Heart left ventricle (tissue), 13 donors: ENCODE measurements around the gene KCTD5.
"Not testable (repeated sequence)": the region's sequence is repeated elsewhere in the genome, so short reads cannot be mapped to it uniquely, and the experiment has no call there.

ENCODE experiments used
- POLR2A ChIP-seq, 2 donors: fragments of 450-650 bp; IDR thresholded peaks; one replicate each; pipeline ENCODE4 v1.6.1; 2017; ENCODE audit warnings: antibody characterized with exemption in 2 of 2, mild to moderate bottlenecking in 2 of 2, moderate library complexity in 2 of 2
- TF ChIP-seq, protein P1 (sequence below), 12 donors: fragments of 200-600 bp; sonication (generic) in 4 of 12; IDR thresholded peaks; one replicate each; pipeline versions ENCODE4 v1.5.0 to v1.8.0; 2018 to 2022; ENCODE audit warnings: antibody characterized with exemption in 12 of 12, mild to moderate bottlenecking in 5 of 12
- donor health status: ischemic (EF 13 %, LVEDD 7.1; RV severe dilation, severe dysfunction).
- donor health status: DM: no; HTN: yes; CAD: no.
- donor health status: DM: no; HTN: no; CAD: no.
- donor health status: ischemic (EF 25% LVEDD 6.9; RV normal size, moderate dysfunction).
- donor health status: ischemic (EF 25% LVEDD 5.7; RV mildly dilated, moderate dysfunction).
- donor health status: ischemic (EF 35%, LVEDD 5.7; RV mildly dilated, moderate dysfunction).
- donor health status: nonischemic (EF 11% LVEDD 7.7; RV severe dilation, severe dysfunction).
- donor health status: DM: yes; HTN: yes; CAD: no.
- donor health status: PGD.
- donor health status: ischemic (EF 29% LVEDD 5.4; RV normal size, mild dysfunction).
- donor health status: nonischemic (EF 23%, LVEDD 6.1; RV moderate dilation, normal function).

GRCh38 chr16:2639722-2640072 is 42.6 kb upstream of the KCTD5 start:
- TF ChIP-seq, protein P1, sequence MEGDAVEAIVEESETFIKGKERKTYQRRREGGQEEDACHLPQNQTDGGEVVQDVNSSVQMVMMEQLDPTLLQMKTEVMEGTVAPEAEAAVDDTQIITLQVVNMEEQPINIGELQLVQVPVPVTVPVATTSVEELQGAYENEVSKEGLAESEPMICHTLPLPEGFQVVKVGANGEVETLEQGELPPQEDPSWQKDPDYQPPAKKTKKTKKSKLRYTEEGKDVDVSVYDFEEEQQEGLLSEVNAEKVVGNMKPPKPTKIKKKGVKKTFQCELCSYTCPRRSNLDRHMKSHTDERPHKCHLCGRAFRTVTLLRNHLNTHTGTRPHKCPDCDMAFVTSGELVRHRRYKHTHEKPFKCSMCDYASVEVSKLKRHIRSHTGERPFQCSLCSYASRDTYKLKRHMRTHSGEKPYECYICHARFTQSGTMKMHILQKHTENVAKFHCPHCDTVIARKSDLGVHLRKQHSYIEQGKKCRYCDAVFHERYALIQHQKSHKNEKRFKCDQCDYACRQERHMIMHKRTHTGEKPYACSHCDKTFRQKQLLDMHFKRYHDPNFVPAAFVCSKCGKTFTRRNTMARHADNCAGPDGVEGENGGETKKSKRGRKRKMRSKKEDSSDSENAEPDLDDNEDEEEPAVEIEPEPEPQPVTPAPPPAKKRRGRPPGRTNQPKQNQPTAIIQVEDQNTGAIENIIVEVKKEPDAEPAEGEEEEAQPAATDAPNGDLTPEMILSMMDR (IDR thresholded peaks at IDR 0.05): not testable (repeated sequence)
- TF ChIP-seq POLR2A (IDR thresholded peaks at IDR 0.05): not testable (repeated sequence)
